ENCODE data around the gene TSN. TPM values are rescaled to one million over a fixed set of nuclear protein-coding genes. Genes with fewer than 3 reads are reported as not detected.

Gene TSN
- total RNA-seq, 1 donor from 2014 or later, result 115 TPM

DNA sequence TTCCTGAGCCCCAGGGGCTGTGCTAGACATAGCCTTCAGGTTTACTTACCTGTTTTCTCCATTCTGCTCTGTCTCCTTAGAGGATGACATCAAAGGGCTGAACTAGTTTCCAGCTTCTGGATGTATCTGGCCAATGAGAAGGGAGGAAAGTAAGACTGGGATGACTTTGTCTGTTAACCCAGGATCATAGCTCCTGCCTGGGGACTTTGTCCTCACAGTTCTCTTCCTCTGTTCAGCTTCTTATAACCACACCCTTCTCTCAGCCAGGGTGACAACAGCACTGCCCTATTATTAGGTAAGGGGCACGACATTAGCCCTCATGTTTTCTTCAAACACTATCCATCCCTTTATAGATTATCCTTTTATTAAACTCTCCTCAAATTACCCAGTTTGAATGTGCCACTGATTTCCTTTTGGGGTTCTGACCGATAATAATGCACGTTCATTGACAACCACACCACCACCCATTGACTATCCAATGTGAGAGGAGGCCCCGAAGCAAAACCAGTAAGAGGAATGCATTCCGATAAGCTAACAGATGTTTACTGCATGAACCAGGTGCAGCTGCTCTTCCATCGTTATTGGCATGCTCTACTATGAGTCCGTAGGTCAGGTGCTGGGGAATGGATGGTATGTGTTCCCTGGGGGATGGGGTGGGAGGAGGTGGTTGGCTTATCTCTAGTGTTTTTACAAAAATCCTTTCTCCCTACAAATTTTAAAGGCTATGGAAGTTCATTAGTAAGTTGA is 23.5 kb downstream of the TSN start:
- DNase-seq (ENCODE audit: low read depth, low spot score), result no peak
- no peaks in the 10 kb centered on the region for H3K9me3 Mint-ChIP-seq
- no peak overlapping the region for H3K4me3 Mint-ChIP-seq
- no peaks in the 10 kb centered on the region for H3K36me3 Mint-ChIP-seq (ENCODE audit: low read depth)
- H3K27me3 Mint-ChIP-seq (ENCODE audit: low read depth), result no peaks in the 10 kb centered on the region
- no peak overlapping the region for H3K27ac Mint-ChIP-seq (ENCODE audit: unreplicated experiment)
- no peaks in the 10 kb centered on the region for H3K4me1 Mint-ChIP-seq
- TF ChIP-seq, protein P1, sequence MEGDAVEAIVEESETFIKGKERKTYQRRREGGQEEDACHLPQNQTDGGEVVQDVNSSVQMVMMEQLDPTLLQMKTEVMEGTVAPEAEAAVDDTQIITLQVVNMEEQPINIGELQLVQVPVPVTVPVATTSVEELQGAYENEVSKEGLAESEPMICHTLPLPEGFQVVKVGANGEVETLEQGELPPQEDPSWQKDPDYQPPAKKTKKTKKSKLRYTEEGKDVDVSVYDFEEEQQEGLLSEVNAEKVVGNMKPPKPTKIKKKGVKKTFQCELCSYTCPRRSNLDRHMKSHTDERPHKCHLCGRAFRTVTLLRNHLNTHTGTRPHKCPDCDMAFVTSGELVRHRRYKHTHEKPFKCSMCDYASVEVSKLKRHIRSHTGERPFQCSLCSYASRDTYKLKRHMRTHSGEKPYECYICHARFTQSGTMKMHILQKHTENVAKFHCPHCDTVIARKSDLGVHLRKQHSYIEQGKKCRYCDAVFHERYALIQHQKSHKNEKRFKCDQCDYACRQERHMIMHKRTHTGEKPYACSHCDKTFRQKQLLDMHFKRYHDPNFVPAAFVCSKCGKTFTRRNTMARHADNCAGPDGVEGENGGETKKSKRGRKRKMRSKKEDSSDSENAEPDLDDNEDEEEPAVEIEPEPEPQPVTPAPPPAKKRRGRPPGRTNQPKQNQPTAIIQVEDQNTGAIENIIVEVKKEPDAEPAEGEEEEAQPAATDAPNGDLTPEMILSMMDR (conservative IDR thresholded peaks at IDR 0.05), result no peak

- Mint-ChIP-seq H3K27ac (ENCODE audit: unreplicated experiment) (no peak overlapping the region), H3K9me3 (no peaks in the 10 kb centered on the region), H3K4me1 (no peaks in the 10 kb centered on the region), H3K36me3 (ENCODE audit: low read depth) (no peaks in the 10 kb centered on the region), H3K4me3 (no peak overlapping the region), H3K27me3 (ENCODE audit: low read depth) (no peaks in the 10 kb centered on the region)
- DNase-seq (ENCODE audit: low read depth, low spot score), result no peak
- TF ChIP-seq, protein P1 (conservative IDR thresholded peaks at IDR 0.05), result no peak
Observed at GRCh38 chr2:121783180-121783579, 27.7 kb downstream of the TSN start.

GRCh38 chr2:121788685-121789084 is 33.2 kb downstream of the TSN start:
- TF ChIP-seq, protein P1 (conservative IDR thresholded peaks at IDR 0.05), result no peak
- no peak for DNase-seq (ENCODE audit: low read depth, low spot score)
- no peak overlapping the region for H3K27ac Mint-ChIP-seq (ENCODE audit: unreplicated experiment)
- H3K9me3 Mint-ChIP-seq, result peaks cover 8% of the 10 kb centered on the region
- H3K27me3 Mint-ChIP-seq (ENCODE audit: low read depth), result no peaks in the 10 kb centered on the region
- H3K36me3 Mint-ChIP-seq (ENCODE audit: low read depth), result peaks cover 2% of the 10 kb centered on the region
- peaks cover 10% of the 10 kb centered on the region for H3K4me1 Mint-ChIP-seq
- H3K4me3 Mint-ChIP-seq, result no peak overlapping the region

DNA sequence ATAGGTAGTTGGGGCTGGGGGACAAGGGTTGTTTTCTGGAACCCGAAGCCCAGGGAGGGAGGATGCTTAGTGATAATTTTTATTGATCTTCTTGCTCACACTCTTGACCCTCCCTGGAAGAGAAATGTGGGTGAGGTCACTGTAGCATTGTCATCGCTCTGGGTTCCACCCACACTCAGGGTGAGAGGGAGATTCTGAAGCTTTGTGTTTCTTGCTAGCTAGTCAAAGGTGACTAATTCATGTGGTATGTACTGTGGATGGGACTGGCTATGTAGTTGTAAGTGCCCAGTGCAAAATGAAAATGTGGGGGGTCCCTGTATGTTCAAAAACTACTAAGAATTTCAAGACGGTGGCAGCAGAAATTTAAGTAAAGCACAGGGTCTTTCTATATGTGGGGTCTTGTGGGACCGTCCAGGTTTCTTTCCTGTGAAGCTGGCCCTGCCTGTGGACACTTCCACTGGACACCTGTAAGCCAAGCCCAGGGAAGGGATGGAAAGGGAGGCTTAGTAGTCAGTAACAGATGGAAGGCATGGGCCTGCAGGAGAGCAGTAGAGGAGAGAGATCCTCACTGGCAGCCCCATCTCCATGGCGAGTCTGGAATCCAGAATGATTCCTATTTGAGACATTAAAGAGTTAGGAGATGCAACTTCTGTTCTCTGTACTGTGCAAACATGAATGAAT is 35.0 kb downstream of the TSN start:
- Mint-ChIP-seq H3K27me3 (ENCODE audit: low read depth) (no peaks in the 10 kb centered on the region), H3K4me3 (no peak overlapping the region), H3K9me3 (peaks cover 8% of the 10 kb centered on the region), H3K36me3 (ENCODE audit: low read depth) (peaks cover 2% of the 10 kb centered on the region), H3K27ac (ENCODE audit: unreplicated experiment) (no peak overlapping the region), H3K4me1 (peaks cover 10% of the 10 kb centered on the region)
- TF ChIP-seq, protein P1 (conservative IDR thresholded peaks at IDR 0.05), result no peak
- no peak for DNase-seq (ENCODE audit: low read depth, low spot score)

- no peak overlapping the region for H3K27ac Mint-ChIP-seq (ENCODE audit: unreplicated experiment)
- DNase-seq (ENCODE audit: low read depth, low spot score), result no peak
- TF ChIP-seq, protein P1 (conservative IDR thresholded peaks at IDR 0.05), result no peak
- H3K27me3 Mint-ChIP-seq (ENCODE audit: low read depth), result no peaks in the 10 kb centered on the region
- peaks cover 10% of the 10 kb centered on the region for H3K4me1 Mint-ChIP-seq
- peaks cover 2% of the 10 kb centered on the region for H3K36me3 Mint-ChIP-seq (ENCODE audit: low read depth)
- peaks cover 8% of the 10 kb centered on the region for H3K9me3 Mint-ChIP-seq
- H3K4me3 Mint-ChIP-seq, result no peak overlapping the region
Observed at GRCh38 chr2:121791290-121791689, 35.8 kb downstream of the TSN start.

Measured in neural crest cell (in vitro differentiated cells).